HG03342 (cell line): ENCODE measurements around the gene ATG5.
"Not testable (repeated sequence)": the region's sequence is repeated elsewhere in the genome, so short reads cannot be mapped to it uniquely, and the experiment has no call there.

ENCODE experiments used
- ATAC-seq: cut with Tn5 transposase; IDR thresholded peaks from one replicate; pipeline ENCODE4 v1.9.1; 2021; ENCODE audit warnings: mild to moderate bottlenecking, moderate library complexity; ENCODE audit not compliant: unreplicated experiment

The ATG5 gene

DNA sequence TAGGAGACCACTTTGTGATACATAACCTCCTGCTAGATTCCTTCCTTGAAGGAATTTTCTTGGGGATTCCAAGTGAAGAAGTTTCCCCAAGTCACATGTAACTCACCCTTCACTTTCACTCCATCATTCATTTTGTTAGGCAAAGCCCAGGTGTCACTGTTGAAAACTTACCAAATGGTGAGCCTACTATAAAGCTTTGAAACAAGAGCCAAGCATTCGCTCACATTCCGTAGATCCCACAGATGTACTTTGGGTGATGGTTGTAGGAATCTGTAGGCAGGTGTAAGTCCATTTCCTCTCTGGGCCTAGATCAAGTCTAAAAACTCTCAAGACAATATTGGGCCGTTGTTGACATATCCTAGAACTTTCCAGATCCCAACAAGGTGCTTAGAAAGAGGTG, 165.4 kb downstream of the ATG5 start:
- ATAC-seq: no peak

DNA sequence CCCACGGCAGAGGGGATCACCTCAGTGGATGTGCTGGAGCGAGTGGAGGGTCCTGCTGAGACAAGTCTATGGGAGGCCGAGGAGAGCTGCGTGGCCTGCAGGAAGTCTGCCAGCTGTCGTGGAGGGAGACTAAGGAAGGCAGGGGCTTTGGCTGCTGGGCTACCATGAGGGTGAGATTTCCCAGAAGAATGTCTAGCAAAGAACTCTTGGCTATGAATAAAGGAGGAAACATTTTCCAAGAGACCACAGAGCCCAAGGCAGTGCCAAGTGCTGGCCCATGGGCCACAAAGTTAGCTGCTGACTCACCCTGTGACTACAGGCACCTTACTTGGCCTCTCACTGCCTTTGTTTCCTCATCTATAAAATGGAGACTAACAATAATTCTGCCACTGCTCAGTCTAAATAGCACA, 166.0 kb downstream of the ATG5 start:
- ATAC-seq: no peak

DNA sequence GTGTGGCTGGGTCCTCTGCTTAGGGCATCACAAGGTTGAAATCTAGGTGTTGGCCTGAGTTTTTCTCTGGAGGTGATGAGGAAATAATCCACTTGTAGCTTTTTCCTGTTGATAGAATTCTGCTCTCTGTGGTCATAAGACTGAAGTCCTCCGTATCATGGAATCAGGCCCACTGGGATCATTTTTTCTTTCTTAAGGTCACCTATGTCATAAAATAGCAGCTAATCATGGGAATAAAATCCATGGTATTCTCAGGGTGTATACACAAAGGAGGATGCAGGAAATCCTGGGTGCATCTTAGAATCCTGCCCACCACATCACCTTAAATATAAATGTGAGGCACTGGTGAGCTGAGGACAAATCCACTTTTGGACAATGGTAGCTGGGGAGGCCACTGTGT, 166.7 kb downstream of the ATG5 start:
- ATAC-seq: no peak

DNA sequence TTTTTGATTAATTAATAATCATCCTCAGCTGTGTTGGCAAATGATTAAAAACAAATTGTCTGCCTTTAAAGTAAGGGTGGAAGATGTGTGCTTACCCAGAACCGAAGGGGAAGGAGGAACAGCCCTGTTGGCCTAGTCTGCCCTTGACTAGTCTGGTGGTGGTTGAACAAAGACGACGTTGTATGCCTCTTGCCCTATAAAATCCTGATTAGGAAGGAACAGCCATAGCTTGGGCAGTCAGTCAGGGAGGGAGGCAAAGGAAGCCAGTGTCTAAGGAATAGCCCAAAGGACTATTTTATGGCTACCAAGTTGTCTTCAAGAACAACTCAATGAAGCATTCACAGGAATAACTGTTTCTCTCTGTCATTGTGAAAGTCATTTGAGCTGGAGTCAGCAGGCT, 168.7 kb downstream of the ATG5 start:
- ATAC-seq: no peak

DNA sequence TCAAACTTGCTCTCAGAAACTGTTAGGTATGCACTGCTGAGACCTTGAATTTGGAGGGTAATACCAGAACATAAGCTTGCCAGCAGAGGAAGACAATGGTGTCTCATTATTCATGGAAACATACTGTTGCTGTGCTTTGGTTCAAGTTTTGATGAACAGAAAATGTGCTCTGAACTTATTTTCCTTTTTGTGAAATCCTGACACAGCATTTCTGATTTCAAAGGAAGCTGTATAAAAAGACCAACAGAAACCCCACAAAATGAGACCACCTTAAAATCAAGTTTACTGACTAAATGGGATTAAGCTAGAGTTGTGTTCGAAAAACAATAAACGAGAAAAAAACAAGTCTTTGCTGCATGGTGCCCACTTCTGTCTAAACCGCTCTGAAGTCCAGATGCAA, 169.1 kb downstream of the ATG5 start:
- no peak for ATAC-seq

DNA sequence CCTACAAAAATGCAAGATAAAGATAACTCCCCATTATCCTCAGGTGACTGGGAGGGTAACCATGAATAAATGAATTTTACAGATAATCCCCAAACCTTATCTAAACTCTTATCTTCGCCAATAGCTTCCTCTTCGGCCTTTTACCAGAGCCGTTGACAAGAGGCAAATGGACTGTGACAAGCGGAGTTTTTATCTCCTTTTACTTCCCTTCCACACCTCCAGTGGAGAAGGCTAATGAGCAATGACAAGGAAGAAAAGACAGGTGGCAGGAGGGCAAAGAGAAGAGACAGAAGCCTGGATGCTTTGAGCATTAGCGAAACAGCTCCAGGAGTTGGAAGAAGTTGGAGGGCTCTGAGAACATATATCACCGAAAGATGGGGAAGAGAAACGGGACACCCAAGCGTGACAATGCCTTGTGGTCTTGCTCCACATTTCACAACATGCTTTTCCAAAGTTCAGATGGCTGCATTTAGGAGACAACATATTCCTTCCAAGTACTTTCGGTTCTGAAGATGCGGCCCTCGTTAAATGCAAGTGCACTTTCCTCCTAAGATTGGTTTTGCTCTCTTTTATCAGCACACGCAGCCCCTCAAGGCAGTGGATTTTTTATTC, 170.2 kb downstream of the ATG5 start:
- ATAC-seq: no peak

DNA sequence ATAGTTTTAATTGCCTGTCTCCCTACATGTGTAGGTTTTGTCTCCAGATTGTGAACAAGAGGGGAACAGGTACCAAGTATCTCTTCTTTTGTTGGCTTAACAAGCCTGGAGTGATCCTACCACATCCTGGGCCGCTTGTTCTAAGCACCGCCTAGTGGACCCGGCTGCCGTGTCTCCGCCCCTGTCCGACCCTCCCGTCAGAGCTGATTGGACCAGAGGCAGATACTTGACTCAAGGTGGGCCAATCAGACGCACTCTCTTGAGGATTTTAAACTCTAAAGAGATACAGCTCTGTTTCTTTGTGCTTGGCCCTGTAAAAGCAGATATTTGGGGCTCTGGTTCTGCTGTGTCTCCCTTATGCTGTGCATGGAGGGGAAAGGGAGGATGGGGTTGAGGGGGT, 171.2 kb downstream of the ATG5 start:
- no peak for ATAC-seq

DNA sequence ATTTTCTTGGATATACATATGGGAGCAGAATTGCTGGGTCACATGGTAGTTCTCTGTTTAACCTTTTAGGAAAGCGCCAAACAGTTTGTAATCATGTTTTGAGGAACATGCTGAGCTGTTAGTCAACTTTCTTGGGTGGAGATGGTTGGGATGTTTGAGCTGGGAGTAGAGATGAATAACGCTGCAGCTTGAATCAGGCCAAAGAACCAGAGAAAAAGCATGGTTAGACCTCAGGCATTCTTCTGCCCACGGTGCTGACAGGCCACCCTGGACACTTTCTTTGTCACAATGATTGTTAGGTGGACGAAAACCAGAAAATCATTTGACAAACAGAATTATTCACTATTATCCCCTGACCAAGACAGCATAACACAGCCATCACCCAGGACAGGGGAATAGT, 172.6 kb downstream of the ATG5 start:
- no peak for ATAC-seq

DNA sequence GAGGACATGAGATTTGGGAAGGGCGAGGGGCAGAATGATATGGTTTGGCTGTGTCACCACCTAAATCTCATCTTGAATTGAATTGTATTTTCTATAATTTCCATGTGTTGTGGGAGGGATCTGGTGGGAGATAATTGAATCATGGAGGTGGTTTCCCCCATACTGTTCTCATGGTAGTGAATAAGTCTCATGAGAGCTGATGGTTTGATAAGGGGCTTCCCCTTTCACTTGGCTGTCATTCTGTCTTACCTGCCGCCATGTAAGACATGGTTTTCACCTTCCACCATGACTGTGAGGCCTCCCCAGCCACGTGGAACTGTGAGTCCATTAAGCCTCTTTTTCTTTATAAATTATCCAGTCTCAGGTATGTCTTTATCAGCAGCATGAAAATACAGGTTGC, 173.1 kb downstream of the ATG5 start:
- ATAC-seq: not testable (repeated sequence)

DNA sequence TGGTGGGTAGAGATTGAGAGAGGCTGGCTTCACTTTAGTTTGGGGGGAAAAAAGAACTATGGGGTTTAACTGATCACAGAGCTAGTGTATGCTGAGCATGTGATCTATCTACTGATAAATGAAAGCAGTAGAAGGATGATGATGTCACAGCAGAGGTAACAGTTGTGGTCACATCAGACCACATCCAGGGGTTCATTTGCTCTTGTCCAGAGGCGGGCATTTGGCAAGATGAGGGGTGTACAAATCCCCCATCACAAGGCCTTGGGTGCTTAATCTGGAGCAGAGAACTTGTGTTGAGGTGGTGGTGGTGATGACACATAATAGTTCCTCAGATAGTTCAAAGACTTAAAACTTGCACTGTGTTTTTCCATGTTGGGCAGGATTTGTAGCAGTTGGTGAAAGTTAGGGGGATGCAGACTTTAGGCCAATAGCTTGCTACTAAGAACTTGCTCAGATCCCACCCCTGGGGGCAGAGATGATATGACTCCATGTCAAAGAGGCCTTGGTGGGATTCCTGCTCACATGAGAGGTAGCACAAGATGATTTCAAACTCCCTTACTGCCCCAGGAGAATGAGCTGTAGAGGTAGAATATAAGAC, 176.0 kb downstream of the ATG5 start:
- no peak for ATAC-seq

DNA sequence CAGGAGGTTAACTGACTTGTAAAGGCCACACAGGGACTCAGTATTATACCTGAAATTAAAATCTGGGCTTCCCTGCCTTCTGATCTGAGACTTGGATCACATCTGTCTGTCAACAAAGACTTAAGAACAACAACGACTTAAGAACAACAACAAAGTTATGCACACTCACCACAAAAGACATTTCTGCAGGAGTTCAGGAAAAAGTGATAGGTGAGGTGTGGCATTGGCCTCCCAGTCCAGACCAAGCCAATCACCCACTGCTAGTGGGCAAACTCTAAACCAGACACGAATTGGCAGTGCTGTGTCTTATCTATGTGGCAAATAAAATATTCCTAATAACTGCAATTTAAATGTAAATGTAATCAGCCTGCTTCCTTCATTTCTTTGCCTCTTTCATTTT, 178.1 kb downstream of the ATG5 start:
- ATAC-seq: no peak

DNA sequence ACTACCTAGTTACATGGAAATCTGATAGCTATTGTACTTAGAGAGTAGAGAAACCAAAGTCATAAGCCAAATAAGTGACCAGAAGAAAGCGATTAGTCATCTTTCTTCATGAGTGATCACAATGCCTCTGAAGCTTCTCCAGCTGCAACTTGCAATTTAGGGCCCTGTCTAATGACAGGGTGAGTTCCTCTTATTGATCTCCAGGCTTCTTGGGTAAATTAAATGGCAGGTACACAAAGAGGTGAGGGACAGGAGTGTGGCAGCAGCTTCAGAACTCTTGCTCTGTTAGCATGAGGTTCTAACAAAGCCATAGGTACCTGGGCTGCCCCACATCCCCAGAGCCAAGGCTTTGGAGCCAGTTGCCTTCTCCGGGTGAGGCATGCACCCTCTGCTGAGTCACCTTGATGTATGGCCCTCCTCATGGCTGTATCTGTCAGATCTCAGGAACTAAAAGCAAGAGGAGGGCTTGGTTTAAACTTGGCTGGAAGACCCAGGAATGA, 178.7 kb downstream of the ATG5 start:
- ATAC-seq: peak; percentile 39

DNA sequence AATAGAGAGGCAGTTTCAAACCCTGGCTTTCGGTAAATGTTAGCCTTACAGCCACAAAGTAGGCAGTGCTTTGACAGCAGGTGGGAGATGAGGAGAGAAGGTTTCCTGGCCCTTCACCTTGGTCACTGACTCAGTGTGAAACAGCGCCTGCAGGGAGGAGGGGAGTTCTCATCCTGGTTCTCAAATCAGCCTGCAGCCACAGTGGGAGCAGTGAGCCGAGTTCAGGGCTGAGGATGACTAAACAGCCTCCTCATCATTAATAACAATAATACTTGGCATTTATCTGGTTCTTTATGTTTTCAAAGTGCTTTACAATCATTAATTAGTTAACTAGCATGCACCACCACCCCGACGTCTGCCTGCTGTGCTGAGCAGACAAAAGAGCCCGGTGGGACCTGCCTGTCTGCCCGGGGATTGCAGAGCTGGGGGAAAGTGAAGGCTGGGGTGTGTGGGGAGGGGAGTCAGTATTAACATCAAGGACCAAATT, 179.8 kb downstream of the ATG5 start:
- ATAC-seq: no peak

DNA sequence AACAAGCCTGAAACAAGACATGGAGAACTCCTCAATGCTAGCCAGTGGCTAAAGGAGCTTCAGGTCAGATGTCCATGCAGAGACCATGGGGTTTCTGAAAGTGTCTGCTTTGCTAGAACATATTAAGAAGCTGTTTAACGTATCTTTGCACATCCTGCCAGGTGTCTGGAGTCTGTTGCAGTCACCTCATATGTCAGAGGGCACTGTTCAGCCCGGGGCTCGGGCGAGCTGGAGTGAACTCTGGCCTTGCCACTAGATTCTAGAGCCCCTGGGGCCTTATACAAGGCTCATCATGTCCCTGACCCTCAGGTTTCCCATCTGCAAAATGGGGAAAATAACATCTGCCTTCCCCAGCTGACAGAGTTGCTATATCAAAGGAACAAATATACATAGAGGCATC, 180.4 kb downstream of the ATG5 start:
- no peak for ATAC-seq

DNA sequence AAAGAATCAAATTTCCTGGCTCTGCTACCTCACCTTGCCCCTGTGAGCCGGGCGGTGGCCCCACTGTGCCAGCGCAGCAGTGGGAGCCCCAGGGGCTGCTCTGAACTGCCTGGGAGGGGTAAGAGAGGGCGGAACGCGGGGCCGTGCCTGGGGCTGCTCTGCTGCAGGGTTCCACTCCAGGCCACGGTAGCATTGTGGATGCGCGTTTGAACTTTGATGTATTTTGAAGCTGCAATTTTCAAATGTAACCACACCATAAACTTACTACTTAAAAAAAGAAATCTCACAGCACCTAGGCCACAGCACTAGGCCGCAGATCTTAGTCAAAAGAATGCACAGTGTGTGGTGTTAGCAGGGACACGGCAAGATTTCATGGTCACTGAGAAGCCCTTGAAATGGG, 181.9 kb downstream of the ATG5 start:
- no peak for ATAC-seq

DNA sequence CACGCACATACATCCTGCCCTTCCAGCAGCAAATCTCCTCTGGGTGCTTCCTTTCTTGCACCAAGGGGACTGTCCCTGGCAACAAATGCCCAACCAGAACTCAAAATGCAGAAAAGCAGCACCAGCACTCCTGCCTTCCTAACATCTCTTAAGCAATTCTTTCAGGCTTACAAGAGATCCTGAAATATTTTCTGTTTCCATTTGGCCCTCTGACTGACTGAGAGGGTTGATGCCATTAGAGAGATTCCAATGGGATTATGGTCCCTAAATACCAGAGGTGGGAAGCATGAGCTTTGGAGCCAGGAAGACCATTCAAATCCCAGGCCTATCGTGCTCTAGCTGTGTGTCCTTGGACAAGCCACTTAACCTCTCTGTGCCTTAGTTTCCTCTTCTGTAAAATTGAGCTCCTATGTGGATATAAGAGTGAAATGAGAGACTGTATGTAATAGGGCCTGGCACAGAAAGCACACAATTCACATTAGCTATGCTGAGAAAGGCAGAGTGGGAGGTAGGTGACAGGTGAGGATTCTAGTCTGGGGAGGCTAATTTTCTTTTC, 182.6 kb downstream of the ATG5 start:
- no peak for ATAC-seq

DNA sequence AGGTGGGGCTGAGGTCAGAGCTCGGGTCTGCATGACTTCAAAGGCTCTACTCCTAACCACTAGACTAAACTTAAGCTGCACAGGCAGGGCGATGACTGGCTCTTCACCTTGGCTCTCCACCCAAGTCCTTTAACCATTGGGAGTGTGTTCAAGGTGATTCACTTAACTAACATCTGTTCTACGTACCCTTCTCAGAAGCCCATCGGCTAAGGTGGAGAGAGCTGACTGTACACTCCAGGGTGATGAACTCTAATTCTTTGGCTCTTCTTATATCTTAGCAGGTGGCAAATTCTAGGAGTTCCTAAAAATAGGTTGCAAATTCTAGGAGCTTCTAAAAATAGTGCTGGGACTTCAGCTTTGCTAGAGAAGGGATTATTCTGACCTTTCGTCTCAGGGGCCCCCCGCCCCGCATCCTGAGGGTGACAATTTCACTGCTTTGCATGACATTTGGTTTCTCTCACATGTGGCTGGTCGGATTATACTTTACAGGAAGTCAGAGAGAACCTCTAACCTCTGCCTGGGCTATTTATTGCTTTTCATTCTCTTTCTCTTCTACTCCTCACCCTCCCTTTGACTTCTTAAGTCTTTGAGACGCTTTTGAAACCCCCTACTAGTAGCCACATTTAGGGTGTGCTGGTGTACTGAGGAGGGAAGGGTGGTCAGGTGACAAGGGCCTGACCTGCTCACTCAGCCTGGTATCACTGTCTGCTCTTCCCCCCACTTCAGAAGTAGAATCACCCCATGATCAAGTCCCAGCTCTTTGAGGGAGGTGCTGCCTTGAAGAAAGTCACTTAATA, 183.9 kb downstream of the ATG5 start:
- peak; percentile 83 for ATAC-seq

DNA sequence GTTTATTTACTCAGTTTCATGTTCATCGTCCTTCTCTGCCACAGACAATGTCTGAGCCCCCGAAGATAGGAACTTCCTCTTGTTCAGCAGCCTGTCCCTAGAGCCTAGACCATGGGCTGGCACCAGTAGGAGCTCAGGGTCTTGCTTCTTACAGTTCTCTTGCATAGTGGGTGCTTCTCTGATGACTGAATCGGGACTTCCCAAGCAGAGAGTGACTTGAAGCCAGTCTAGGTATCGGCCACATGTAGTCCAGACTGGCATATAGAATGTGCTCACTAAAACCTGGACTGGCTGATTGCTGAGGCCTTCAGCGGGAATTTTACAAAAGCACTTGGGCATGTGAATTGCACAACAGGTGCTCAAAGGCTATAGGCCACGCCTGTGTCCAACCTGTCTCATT, 187.4 kb downstream of the ATG5 start:
- ATAC-seq: no peak

DNA sequence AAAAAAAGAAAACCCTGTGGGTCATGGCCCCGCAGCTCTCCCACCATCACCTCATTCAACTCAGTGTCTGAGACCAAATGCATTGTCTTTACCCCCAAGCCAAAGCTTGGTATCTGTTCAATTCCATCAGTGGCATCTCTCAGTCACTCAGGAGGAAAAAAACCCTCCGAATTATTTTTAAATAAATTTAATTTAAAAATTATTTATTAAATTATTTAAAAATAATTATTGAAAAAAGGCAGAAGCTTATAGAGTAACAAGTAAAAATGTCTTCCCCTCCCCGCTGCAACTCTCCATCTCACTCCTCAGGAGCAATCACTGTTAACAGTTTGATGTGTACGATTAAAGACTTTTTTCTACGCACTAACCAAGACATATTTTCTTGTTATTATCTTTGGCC, 188.7 kb downstream of the ATG5 start:
- ATAC-seq: no peak

DNA sequence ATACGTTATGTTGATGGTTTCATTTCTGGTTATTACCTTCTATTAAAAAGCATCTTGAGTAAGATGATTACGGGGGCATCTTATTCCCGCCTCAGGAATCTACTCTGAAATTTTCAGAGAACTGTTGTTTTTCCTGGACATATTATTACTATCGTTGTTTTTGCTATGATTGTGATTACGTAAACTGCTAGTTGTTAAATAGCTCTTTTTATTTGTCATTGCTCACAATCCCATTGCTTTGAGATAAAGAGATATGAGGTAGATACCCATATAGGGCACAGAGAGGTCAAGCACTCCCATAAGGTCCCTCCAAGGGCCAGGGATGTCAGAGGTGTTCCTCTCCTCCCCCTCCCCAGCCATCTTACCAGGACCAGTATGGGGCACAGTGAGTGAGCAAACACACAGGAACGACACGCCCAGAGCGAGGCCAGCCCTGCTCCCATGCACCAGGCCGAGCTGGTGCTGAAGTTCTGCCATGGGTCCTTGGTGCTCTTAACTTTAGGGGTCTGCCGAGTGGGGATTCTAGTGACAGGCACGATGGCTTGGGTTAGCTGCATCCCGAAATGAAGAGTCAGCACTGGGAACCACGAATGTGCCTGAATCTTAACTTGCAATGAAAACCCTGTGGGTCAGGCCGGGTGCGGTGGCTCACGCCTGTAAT, 189.5 kb downstream of the ATG5 start:
- ATAC-seq: no peak
